ENCODE measurements around the gene EMC1. TPM values are rescaled to one million over a fixed set of nuclear protein-coding genes. Genes with fewer than 3 reads are reported as not detected.
A peak's percentile ranks its signal among the peaks of the same experiment; 100 is the strongest.

EMC1 gene
- polyA plus RNA-seq, 1 experiment = 49.0 TPM

DNA sequence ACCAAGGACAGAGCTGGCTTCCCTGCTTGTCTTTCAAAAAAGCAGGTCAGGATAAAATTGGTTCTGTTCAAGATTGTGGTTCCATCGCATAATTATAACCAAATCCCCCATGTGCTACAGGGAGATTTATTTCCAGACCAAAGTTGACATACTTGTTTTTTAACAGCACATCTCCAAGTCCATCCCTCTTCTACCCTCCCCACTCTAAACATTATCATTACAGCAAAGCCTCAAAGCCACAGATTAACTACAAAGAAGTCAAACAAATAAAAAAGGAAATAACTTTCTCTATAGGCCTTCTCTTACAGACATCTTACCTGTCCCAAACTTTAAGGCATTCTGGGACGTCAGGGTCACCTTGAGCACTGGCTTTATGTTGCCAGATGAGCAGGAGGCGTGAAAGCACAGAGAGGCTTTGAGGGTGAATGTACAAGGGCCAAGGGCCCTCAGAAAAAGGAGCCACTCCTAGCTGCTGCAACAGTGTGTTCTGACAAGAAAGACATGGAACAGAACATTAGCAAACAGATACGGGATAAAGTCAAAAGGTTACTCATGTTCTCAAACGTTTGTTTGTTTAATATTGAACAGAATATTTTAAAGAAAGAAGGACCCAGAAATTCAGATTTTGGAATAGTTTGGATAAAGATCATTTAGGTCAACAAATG, 72.5 kb downstream of the EMC1 start:
- ChIA-PET CTCF (interaction anchor here (1.0 to 3.7 kb wide), 12 partner anchors 9 to 266 kb away, joined by 3 to 32 read pairs (median 4); no protein-coding TSS in a partner anchor), POLR2A (no interaction called here)
- TF ChIP-seq, protein P1, sequence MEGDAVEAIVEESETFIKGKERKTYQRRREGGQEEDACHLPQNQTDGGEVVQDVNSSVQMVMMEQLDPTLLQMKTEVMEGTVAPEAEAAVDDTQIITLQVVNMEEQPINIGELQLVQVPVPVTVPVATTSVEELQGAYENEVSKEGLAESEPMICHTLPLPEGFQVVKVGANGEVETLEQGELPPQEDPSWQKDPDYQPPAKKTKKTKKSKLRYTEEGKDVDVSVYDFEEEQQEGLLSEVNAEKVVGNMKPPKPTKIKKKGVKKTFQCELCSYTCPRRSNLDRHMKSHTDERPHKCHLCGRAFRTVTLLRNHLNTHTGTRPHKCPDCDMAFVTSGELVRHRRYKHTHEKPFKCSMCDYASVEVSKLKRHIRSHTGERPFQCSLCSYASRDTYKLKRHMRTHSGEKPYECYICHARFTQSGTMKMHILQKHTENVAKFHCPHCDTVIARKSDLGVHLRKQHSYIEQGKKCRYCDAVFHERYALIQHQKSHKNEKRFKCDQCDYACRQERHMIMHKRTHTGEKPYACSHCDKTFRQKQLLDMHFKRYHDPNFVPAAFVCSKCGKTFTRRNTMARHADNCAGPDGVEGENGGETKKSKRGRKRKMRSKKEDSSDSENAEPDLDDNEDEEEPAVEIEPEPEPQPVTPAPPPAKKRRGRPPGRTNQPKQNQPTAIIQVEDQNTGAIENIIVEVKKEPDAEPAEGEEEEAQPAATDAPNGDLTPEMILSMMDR (IDR thresholded peaks at IDR 0.05; ENCODE audit: low read depth, low read length) = no peak
- Histone ChIP-seq H3K4me3 (ENCODE audit: low read depth, low read length) (no peak overlapping the region), H3K9me3 (ENCODE audit: control insufficient read depth, insufficient read depth, low read length) (no peaks in the 10 kb centered on the region), H3K27ac (ENCODE audit: low read depth, low read length) (no peak overlapping the region), H3K27me3 (ENCODE audit: control insufficient read depth, insufficient read depth, low read length) (no peaks in the 10 kb centered on the region)
- no peak for DNase-seq (ENCODE audit: low read depth, low spot score)

DNA sequence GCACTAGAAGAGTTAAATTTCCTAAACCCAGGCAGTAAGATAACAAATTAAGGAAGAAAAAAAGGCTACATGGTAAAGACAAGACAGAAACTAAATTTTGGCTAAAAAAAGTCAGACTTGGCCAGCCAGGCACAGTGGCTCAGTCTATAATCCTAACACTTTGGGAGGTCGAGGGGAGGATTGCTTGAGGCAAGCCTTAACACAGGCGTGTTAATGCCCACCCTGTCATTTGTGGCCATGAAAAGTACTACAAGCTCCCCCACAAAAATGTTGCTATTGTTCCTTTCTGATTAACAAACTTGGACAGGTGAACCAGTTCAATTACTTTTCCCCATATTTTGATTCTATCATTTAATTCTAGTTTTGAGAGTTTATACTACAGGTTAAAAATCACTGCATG, 73.5 kb downstream of the EMC1 start:
- H3K27me3 ChIP-seq (ENCODE audit: control insufficient read depth, insufficient read depth, low read length) = no peaks in the 10 kb centered on the region
- H3K27ac ChIP-seq (ENCODE audit: low read depth, low read length) = no peak overlapping the region
- no peak for DNase-seq (ENCODE audit: low read depth, low spot score)
- TF ChIP-seq, protein P1 (IDR thresholded peaks at IDR 0.05; ENCODE audit: low read depth, low read length) = no peak
- H3K4me3 ChIP-seq (ENCODE audit: low read depth, low read length) = no peak overlapping the region
- ChIA-PET CTCF (interaction anchor here (3.7 kb wide), 1 partner anchor 62 kb away, joined by 32 read pairs; no protein-coding TSS in a partner anchor), POLR2A (no interaction called here)
- H3K9me3 ChIP-seq (ENCODE audit: control insufficient read depth, insufficient read depth, low read length) = no peaks in the 10 kb centered on the region

DNA sequence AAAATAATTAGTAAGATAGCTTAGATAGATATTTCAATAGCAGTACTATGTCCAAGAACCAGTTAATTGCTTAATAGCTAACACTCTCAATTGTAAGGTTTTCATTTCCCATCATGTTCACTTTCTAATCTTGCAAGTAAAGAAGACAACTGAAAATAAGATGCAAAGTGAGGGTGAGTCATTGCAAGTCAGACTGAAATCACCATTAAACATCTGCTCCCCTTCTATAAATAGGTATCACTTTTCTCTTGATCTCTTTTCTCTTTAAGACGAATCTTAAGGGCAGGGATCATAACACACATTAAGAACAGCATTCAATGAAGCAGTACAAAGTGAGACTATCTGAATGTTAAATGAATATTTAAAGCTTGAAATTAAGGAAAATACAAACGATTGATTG, 81.7 kb downstream of the EMC1 start:
- H3K4me3 ChIP-seq (ENCODE audit: low read depth, low read length) = no peak overlapping the region
- POLR2A ChIA-PET = interaction anchor here (0.5 kb wide), 1 partner anchor 45 kb away, joined by 5 read pairs; no protein-coding TSS in a partner anchor
- TF ChIP-seq, protein P1 (IDR thresholded peaks at IDR 0.05; ENCODE audit: low read depth, low read length) = no peak
- no peaks in the 10 kb centered on the region for H3K9me3 ChIP-seq (ENCODE audit: control insufficient read depth, insufficient read depth, low read length)
- H3K27ac ChIP-seq (ENCODE audit: low read depth, low read length) = no peak overlapping the region
- peak; percentile 32 for DNase-seq (ENCODE audit: low read depth, low spot score)
- CTCF ChIA-PET = interaction anchor here (1.0 to 1.3 kb wide), 2 partner anchors 10 to 71 kb away, joined by 6 to 8 read pairs; no protein-coding TSS in a partner anchor
- no peaks in the 10 kb centered on the region for H3K27me3 ChIP-seq (ENCODE audit: control insufficient read depth, insufficient read depth, low read length)

DNA sequence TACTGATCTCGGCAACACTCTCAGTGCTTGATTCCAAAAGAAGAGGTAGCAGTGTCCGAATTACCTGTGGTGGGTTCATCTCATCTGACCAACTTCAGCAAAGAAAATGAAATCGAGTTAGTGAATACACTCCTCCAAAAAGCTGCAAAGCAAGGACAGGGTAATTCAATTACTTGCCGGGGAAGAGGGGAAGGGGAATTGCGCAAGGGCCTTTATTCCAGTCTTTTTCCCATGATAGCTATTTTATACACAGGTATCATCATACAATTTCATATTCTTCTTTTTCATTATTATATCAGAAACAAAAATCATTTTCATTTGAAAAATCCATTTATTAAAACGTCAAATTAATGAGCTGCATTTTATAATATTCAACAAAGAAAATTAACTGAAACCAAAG, 84.2 kb downstream of the EMC1 start:
- no peaks in the 10 kb centered on the region for H3K9me3 ChIP-seq (ENCODE audit: control insufficient read depth, insufficient read depth, low read length)
- no peaks in the 10 kb centered on the region for H3K27me3 ChIP-seq (ENCODE audit: control insufficient read depth, insufficient read depth, low read length)
- CTCF ChIA-PET = interaction anchor here (0.9 to 1.1 kb wide), 3 partner anchors 12 to 254 kb away, joined by 3 to 4 read pairs (median 3); no protein-coding TSS in a partner anchor
- TF ChIP-seq, protein P1 (IDR thresholded peaks at IDR 0.05; ENCODE audit: low read depth, low read length) = no peak
- POLR2A ChIA-PET = no interaction called here
- no peak overlapping the region for H3K27ac ChIP-seq (ENCODE audit: low read depth, low read length)
- DNase-seq (ENCODE audit: low read depth, low spot score) = no peak
- no peak overlapping the region for H3K4me3 ChIP-seq (ENCODE audit: low read depth, low read length)

DNA sequence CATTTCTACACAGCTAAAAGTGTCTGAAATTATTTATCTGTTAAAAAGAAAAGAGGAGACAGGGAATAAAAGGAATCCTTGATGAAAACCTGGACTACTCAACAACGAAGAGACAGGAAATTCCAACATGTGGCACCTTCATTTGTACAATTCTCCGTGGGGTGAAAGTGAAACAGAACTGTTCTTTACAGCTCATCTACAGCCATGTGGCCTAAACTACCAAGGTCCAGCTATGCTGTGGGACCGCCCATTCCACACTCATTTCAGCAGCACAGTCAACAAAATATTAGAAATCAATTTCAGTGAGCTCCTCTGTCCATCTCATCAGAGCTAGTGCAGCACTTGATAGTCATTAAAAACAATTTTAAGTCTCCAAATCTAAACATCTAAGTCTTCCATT, 85.3 kb downstream of the EMC1 start:
- CTCF ChIA-PET = interaction anchor here (0.6 to 1.2 kb wide), 4 partner anchors 14 to 70 kb away, joined by 3 to 4 read pairs (median 4); no protein-coding TSS in a partner anchor

More for the DNA sequence above, 85.3 kb downstream of the EMC1 start:
- no peak for DNase-seq (ENCODE audit: low read depth, low spot score)
- no peaks in the 10 kb centered on the region for H3K27me3 ChIP-seq (ENCODE audit: control insufficient read depth, insufficient read depth, low read length)
- no peak overlapping the region for H3K4me3 ChIP-seq (ENCODE audit: low read depth, low read length)
- H3K9me3 ChIP-seq (ENCODE audit: control insufficient read depth, insufficient read depth, low read length) = no peaks in the 10 kb centered on the region
- no peak overlapping the region for H3K27ac ChIP-seq (ENCODE audit: low read depth, low read length)
- TF ChIP-seq, protein P1 (IDR thresholded peaks at IDR 0.05; ENCODE audit: low read depth, low read length) = no peak
- POLR2A ChIA-PET = no interaction called here

Measured in AG04450 (cell line).